Measurements from ENCODE around the gene MCM5. TPM values are rescaled to one million over a fixed set of nuclear protein-coding genes. Genes with fewer than 3 reads are reported as not detected.

The MCM5 gene
- total and polyA plus RNA-seq, 8 donors = 34.9 to 83.4 (median 63.9) TPM

DNA sequence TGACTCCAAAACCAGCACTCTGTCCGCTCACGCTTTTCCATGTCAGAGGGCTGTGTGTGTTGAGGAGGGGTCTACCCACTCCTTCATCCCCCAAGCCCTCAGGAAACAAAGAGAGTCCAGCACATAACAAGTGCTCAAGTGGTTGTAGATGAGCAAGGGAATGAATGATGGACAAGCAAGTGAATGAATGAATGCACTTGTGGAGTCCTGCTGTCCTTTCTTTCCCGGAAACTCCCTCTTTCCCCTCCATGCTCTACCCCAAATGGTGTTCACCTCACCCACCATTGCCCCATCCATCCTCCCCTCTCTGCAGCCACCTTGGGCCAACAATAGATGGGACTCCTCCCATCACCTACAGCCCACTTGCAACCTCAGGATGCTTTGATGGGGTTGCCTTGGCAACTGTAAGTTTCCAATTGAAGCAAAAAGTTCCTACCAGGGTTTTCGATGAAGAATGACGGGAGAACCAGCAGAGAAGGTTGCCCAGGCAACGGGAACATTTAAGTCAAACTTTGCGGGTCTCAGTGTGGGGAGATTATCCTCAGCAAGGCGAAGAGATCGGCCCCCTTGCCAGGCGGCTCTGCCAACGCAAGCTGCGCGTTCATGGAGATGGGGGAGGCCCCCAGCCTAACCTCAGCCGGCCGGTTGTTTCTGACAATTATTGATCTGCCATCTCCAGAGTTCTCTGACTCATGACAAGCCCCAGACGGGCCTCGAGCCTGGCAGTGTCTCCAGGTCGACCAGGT lies 51.1 kb downstream of the MCM5 start:
- Histone ChIP-seq H3K9me3 (no peaks in the 10 kb centered on the region), H3K27ac (no peak overlapping the region), H3K4me1 (no peaks in the 10 kb centered on the region), H3K36me3 (peaks cover 0 to 4% of the 10 kb centered on the region in 2 donors), H3K27me3 (no peaks in the 10 kb centered on the region), H3K4me3 (no peak overlapping the region)
- ATAC-seq (no peak), DNase-seq (peak in 1 of 4 donors; percentile 57)
- intact Hi-C loops (cut with DNase I) = no loop called here
- TF ChIP-seq, protein P1, sequence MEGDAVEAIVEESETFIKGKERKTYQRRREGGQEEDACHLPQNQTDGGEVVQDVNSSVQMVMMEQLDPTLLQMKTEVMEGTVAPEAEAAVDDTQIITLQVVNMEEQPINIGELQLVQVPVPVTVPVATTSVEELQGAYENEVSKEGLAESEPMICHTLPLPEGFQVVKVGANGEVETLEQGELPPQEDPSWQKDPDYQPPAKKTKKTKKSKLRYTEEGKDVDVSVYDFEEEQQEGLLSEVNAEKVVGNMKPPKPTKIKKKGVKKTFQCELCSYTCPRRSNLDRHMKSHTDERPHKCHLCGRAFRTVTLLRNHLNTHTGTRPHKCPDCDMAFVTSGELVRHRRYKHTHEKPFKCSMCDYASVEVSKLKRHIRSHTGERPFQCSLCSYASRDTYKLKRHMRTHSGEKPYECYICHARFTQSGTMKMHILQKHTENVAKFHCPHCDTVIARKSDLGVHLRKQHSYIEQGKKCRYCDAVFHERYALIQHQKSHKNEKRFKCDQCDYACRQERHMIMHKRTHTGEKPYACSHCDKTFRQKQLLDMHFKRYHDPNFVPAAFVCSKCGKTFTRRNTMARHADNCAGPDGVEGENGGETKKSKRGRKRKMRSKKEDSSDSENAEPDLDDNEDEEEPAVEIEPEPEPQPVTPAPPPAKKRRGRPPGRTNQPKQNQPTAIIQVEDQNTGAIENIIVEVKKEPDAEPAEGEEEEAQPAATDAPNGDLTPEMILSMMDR (IDR thresholded peaks at IDR 0.05) = no peak

DNA sequence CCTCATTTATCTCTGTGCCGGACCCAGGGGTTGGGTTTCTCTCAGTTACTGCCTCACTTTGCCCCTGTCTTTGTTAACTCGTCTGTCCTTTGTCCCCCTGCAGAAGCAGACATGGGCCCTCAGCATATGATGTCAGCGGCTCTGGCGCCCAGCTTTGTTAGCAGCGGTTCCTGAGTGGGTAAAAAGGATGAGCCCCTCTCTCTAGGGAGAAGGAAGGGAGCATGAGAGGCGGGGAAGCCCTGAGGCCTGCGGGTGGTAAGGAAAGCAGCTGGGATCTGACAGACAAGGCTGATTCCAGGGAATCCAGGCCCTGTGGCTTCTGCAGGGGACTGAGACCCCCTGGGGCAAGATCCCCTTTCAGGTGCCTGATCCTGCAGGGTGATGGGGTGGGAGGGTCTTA lies 51.7 kb downstream of the MCM5 start:
- TF ChIP-seq, protein P1 (IDR thresholded peaks at IDR 0.05) = no peak
- Histone ChIP-seq H3K4me1 (no peaks in the 10 kb centered on the region), H3K27me3 (no peaks in the 10 kb centered on the region), H3K4me3 (no peak overlapping the region), H3K9me3 (no peaks in the 10 kb centered on the region), H3K27ac (peak overlapping the region; percentile 57 to 59), H3K36me3 (peaks cover 0 to 4% of the 10 kb centered on the region in 2 donors)
- intact Hi-C loops (cut with DNase I) = no loop called here
- DNase-seq = peak in 1 of 4 donors; percentile 36
- no peak for ATAC-seq

DNA sequence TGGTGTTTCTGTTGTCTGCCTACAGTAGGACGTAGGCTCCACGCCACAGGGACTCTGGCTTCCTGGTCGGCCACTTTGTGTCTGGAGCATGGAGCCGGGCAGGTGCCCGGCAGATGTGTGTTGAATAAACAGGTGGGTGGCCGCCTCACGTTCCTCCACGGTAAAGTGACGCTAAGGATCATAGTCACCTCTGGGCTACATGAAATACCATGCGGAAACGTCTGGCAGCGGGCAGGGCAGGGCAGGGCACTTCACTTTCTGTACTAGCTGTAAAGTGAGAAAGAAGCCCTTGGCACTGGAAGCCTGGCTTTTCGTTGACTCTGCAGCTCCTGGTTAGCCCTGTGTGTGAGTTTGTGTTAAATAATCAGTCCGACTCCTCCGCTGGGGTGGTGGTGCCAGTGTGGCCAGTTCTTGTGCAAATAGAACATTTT lies 52.4 kb downstream of the MCM5 start:
- Histone ChIP-seq H3K27ac (peak overlapping the region; percentile 57 to 59), H3K4me1 (no peaks in the 10 kb centered on the region), H3K27me3 (no peaks in the 10 kb centered on the region), H3K4me3 (no peak overlapping the region), H3K36me3 (no peaks in the 10 kb centered on the region), H3K9me3 (no peaks in the 10 kb centered on the region)
- ATAC-seq = peak; percentile 92
- intact Hi-C loops (cut with DNase I) = no loop called here
- peak; percentile 27 to 78 (median 74) for DNase-seq
- TF ChIP-seq, protein P1 (IDR thresholded peaks at IDR 0.05) = no peak

DNA sequence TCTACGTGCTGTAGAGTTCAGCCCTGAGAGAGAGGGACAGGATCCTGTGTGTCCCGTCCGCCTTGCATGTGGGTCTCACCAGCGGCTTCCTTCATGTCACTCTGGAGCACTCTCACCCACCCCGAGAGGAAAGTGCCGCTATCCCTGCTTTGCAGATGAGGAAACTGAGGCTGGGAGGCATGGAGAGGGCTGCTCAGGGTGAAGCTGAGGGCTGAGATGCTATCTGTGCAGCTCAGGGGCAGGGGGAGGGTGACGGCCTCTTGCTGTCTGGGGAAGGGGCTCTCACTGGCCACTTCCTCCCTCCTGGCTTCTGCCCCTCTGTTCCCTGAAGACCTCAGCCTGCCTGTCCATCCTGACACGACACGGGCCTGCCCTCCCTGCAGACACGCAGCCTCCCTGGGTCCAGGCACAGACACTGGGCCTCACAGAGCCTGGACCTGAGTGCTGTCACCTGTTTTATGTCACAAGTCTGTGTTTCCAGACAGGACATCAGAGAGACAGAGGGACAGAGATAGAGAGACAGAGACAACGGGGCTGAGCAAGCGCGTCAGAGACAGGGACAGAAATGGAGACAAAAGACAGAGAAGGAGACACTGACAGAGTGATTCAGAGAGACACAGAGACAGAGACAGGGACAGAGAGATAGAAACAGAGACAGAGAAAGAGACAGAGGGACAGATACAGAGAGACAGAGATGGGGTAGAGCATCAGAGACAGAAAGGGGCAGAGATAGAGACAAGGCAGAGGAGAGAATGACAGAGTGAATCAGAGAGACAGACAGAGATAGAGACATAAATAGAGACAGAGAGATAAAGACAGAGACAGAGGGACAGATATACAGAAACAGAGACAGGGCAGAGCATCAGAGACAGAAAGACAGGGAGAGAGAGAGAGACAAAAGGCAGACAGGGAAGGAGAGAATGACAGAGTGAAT lies 53.1 kb downstream of the MCM5 start:
- TF ChIP-seq, protein P1 (IDR thresholded peaks at IDR 0.05) = no peak
- Histone ChIP-seq H3K27me3 (no peaks in the 10 kb centered on the region), H3K36me3 (no peaks in the 10 kb centered on the region), H3K4me3 (no peak overlapping the region), H3K4me1 (no peaks in the 10 kb centered on the region), H3K9me3 (no peaks in the 10 kb centered on the region), H3K27ac (peak overlapping the region in 1 of 2 donors; percentile 59)
- intact Hi-C loops (cut with DNase I) = no loop called here
- peak in 1 of 4 donors; percentile 46 for DNase-seq
- ATAC-seq = peak; percentile 2

Measured in left lung (tissue), 10 donors.